Thoracic aorta (tissue), 2 donors: ENCODE measurements around the gene HCFC1. TPM values are rescaled to one million over a fixed set of nuclear protein-coding genes. Genes with fewer than 3 reads are reported as not detected.
A peak's percentile ranks its signal among the peaks of the same experiment; 100 is the strongest.

Experiments used
- ATAC-seq: fragments of 150-250 bp; one replicate; pipeline ENCODE4 v1.8.0; 2017; ENCODE audit warnings: low read depth; ENCODE audit not compliant: insufficient number of reproducible peaks, low FRiP score
- DNase-seq: peaks from one replicate; pipeline ENCODE4 v3.0.0-alpha.2; 2020; ENCODE audit warnings: low spot score
- H3K27ac ChIP-seq, 2 donors: fragments of 200-600 bp; sonication (generic); 1 replicate in 1 of 2; 2 replicates in 1 of 2; pipeline ENCODE4 v1.5.1; 2016; ENCODE audit warnings: mild to moderate bottlenecking in 2 of 2, moderate library complexity in 2 of 2
- H3K27me3 ChIP-seq: fragments of 200-600 bp; sonication (generic); replicated peaks from 2 replicates; pipeline ENCODE4 v1.6.0; 2016; ENCODE audit warnings: mild to moderate bottlenecking; ENCODE audit not compliant: insufficient read depth
- H3K36me3 ChIP-seq: fragments of 200-600 bp; sonication (generic); one replicate; pipeline ENCODE4 v1.5.1; 2016
- H3K4me1 ChIP-seq, 2 donors: fragments of 200-600 bp; sonication (generic); 1 replicate in 1 of 2; 2 replicates in 1 of 2; pipeline versions ENCODE4 v1.5.1 to v1.6.0; 2016; ENCODE audit warnings: low read depth in 2 of 2, mild to moderate bottlenecking in 1 of 2; ENCODE audit not compliant: control insufficient read depth in 1 of 2
- H3K4me3 ChIP-seq: fragments of 200-600 bp; sonication (generic); 2 replicates; pipeline ENCODE4 v1.5.1; 2016; ENCODE audit warnings: mild to moderate bottlenecking
- H3K9me3 ChIP-seq: fragments of 200-600 bp; sonication (generic); 2 replicates; pipeline ENCODE4 v1.5.1; 2016
- CTCF ChIP-seq: fragments of 200-600 bp; sonication (generic); IDR thresholded peaks from one replicate; pipeline ENCODE4 v1.5.1; 2019; ENCODE audit warnings: antibody characterized with exemption
- total RNA-seq, 2 donors: library from RNA; depleted of rRNA; stranded (reverse); fragments of >200 nt; gene quantifications; one replicate each; pipeline versions ENCODE4 v1.1.0 to v1.2.3, GENCODE V29; 2016

Gene HCFC1
- total RNA-seq, 2 donors from 2014 or later: 51.6 to 58.9 TPM

- H3K36me3 ChIP-seq: no peaks in the 10 kb centered on the region
- no peaks in the 10 kb centered on the region for H3K27me3 ChIP-seq
- ATAC-seq (no peak), DNase-seq (no peak)
- no peaks in the 10 kb centered on the region for H3K9me3 ChIP-seq
- H3K4me3 ChIP-seq: peak overlapping the region; percentile 35
- TF ChIP-seq CTCF: no peak
- H3K4me1 ChIP-seq: peaks cover 0 to 10% of the 10 kb centered on the region in 2 donors
- H3K27ac ChIP-seq: no peak overlapping the region
Measured at GRCh38 chrX:153924149-153924861, 47.3 kb downstream of the HCFC1 start.

- H3K4me3 ChIP-seq: no peak overlapping the region
- H3K36me3 ChIP-seq: no peaks in the 10 kb centered on the region
- no peaks in the 10 kb centered on the region for H3K9me3 ChIP-seq
- ATAC-seq: no peak
- H3K27ac ChIP-seq: no peak overlapping the region
- no peaks in the 10 kb centered on the region for H3K27me3 ChIP-seq
- peak; percentile 45 for TF ChIP-seq CTCF
- peaks cover 0 to 10% of the 10 kb centered on the region in 2 donors for H3K4me1 ChIP-seq
- no peak for DNase-seq
Measured at GRCh38 chrX:153922932-153923857, 48.4 kb downstream of the HCFC1 start.

- Histone ChIP-seq H3K9me3 (no peaks in the 10 kb centered on the region), H3K4me3 (no peak overlapping the region), H3K27ac (no peak overlapping the region), H3K36me3 (no peaks in the 10 kb centered on the region), H3K4me1 (peaks cover 0 to 6% of the 10 kb centered on the region in 2 donors), H3K27me3 (no peaks in the 10 kb centered on the region)
- no peak for TF ChIP-seq CTCF
- DNase-seq (no peak), ATAC-seq (no peak)
Measured at GRCh38 chrX:153921511-153922446, 49.8 kb downstream of the HCFC1 start.

- ATAC-seq (no peak), DNase-seq (no peak)
- no peaks in the 10 kb centered on the region for H3K4me1 ChIP-seq
- no peaks in the 10 kb centered on the region for H3K27me3 ChIP-seq
- no peak overlapping the region for H3K4me3 ChIP-seq
- H3K27ac ChIP-seq: no peak overlapping the region
- no peak for TF ChIP-seq CTCF
- H3K36me3 ChIP-seq: no peaks in the 10 kb centered on the region
- no peaks in the 10 kb centered on the region for H3K9me3 ChIP-seq
Measured at GRCh38 chrX:153921070-153921469, 50.5 kb downstream of the HCFC1 start.
